WERI-Rb-1 (cell line): Measurements from ENCODE around the gene ATP5PD.
A peak's percentile ranks its signal among the peaks of the same experiment; 100 is the strongest.

Experiments
- DNase-seq: peaks from one replicate; pipeline ENCODE4 v3.0.0-alpha.2; 2020
- H3K27ac ChIP-seq: fragments of 250-450 bp; sonication (Bioruptor Pico); 2 replicates; pipeline ENCODE4 v1.5.1; 2020; ENCODE audit warnings: mild to moderate bottlenecking, moderate library complexity
- H3K27me3 ChIP-seq: fragments of 250-450 bp; sonication (Bioruptor Pico); 2 replicates; pipeline ENCODE4 v1.5.1; 2021; ENCODE audit warnings: mild to moderate bottlenecking, low read depth, moderate library complexity; ENCODE audit not compliant: insufficient read depth, severe bottlenecking
- H3K36me3 ChIP-seq: fragments of 250-450 bp; sonication (Bioruptor Pico); 2 replicates; pipeline ENCODE4 v1.5.1; 2020; ENCODE audit warnings: mild to moderate bottlenecking, moderate library complexity
- H3K4me3 ChIP-seq: 2 replicates; pipeline ENCODE4 v1.5.1; 2011; ENCODE audit warnings: low read depth, mild to moderate bottlenecking, control low read depth, low read length
- H3K9me3 ChIP-seq: fragments of 250-450 bp; sonication (Bioruptor Pico); 2 replicates; pipeline ENCODE4 v1.5.1; 2021; ENCODE audit warnings: mild to moderate bottlenecking, moderate library complexity; ENCODE audit not compliant: severe bottlenecking
- CTCF ChIP-seq: IDR thresholded peaks from 2 replicates; pipeline ENCODE4 v1.5.1; 2011; ENCODE audit warnings: low read depth, mild to moderate bottlenecking, control low read depth, inconsistent platforms, low read length

ATP5PD gene

GRCh38 chr17:75086496-75087181, 39.9 kb upstream of the ATP5PD start:
- H3K4me3 ChIP-seq = no peak overlapping the region
- no peak overlapping the region for H3K27ac ChIP-seq
- H3K9me3 ChIP-seq = no peaks in the 10 kb centered on the region
- DNase-seq = no peak
- H3K36me3 ChIP-seq = no peaks in the 10 kb centered on the region
- H3K27me3 ChIP-seq = no peaks in the 10 kb centered on the region
- TF ChIP-seq CTCF = no peak

- no peak overlapping the region for H3K27ac ChIP-seq
- no peak overlapping the region for H3K4me3 ChIP-seq
- no peaks in the 10 kb centered on the region for H3K9me3 ChIP-seq
- TF ChIP-seq CTCF = no peak
- DNase-seq = no peak
- H3K36me3 ChIP-seq = no peaks in the 10 kb centered on the region
- no peaks in the 10 kb centered on the region for H3K27me3 ChIP-seq
Measured at GRCh38 chr17:75084039-75084660, 37.4 kb upstream of the ATP5PD start.

- no peak for DNase-seq
- no peaks in the 10 kb centered on the region for H3K36me3 ChIP-seq
- no peak for TF ChIP-seq CTCF
- no peak overlapping the region for H3K4me3 ChIP-seq
- H3K27ac ChIP-seq = no peak overlapping the region
- no peaks in the 10 kb centered on the region for H3K9me3 ChIP-seq
- no peaks in the 10 kb centered on the region for H3K27me3 ChIP-seq
Measured at GRCh38 chr17:75082683-75083082, 35.9 kb upstream of the ATP5PD start.

GRCh38 chr17:75081611-75082540, 35.1 kb upstream of the ATP5PD start:
- no peak overlapping the region for H3K27ac ChIP-seq
- TF ChIP-seq CTCF = no peak
- no peaks in the 10 kb centered on the region for H3K9me3 ChIP-seq
- DNase-seq = no peak
- H3K4me3 ChIP-seq = no peak overlapping the region
- no peaks in the 10 kb centered on the region for H3K27me3 ChIP-seq
- H3K36me3 ChIP-seq = no peaks in the 10 kb centered on the region

GRCh38 chr17:75079023-75079373, 32.2 kb upstream of the ATP5PD start:
- DNase-seq = no peak
- TF ChIP-seq CTCF = no peak
- no peaks in the 10 kb centered on the region for H3K9me3 ChIP-seq
- peak overlapping the region; percentile 2; the same call in 1 of the 2 replicates for H3K27ac ChIP-seq
- H3K4me3 ChIP-seq = no peak overlapping the region
- H3K36me3 ChIP-seq = no peaks in the 10 kb centered on the region
- H3K27me3 ChIP-seq = no peaks in the 10 kb centered on the region
